HG03571 (cell line): ENCODE measurements around the gene FBN2.
"Not testable (repeated sequence)": the region's sequence is repeated elsewhere in the genome, so short reads cannot be mapped to it uniquely, and the experiment has no call there.

Source experiments
- ATAC-seq: cut with Tn5 transposase; IDR thresholded peaks from one replicate; pipeline ENCODE4 v1.9.1; 2021; ENCODE audit not compliant: unreplicated experiment

The FBN2 gene

DNA sequence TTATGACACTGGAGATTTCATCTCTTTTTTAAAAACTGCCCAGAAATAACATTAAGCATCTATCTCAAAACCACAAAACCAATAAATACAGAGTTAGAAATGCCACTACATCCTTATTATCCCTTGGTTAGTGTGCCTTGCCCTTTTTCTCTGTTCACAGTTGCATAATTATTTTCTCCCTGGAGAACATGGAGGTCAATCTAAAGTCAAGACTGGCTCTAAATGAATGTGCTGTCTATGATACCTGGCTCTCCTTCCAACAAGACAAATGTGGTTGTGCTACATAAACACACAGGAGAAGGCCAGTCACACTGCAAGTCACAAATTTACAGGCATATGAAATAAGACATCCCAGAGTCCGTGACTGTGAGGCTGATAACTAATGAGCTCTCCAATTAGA lies 2.8 kb downstream of the FBN2 start:
- no peak for ATAC-seq

DNA sequence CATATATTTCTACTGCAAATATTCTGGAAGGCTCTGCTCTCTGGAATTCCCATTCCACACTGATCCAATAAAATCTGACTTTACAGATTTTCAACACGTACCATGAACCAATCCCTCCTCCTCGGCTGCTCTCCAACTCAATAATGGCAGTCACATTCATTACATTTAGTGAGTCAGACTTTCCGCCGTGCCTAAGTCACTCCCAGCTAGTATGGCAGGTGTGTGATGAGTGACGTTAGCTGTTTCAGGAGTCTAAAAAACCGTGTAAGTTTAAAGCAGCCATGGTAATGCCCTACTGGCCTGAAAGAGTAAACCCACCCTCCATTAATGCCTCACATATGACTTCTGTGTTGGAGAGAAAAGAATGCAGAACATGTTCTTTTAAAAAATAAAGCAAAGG lies 3.3 kb downstream of the FBN2 start:
- ATAC-seq: no peak

DNA sequence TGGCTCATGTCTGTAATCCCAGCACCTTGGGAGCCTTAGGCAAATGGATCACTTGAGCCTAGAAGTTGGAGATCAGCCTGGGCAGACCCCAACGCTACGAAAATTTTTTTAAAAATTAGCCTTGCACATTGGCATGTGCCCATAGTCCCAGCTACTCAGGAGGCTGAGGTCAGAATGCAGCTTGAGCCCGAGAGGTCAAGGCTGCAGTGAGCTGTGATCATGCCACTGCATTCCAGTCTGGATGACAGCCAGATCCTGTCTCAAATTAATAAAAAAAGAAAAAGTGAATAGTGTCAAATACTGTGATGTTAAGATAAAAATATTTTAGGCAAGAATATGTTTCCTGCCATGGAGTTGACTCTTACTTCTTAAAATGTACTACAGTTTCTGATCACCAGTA lies 5.3 kb downstream of the FBN2 start:
- ATAC-seq: no peak

DNA sequence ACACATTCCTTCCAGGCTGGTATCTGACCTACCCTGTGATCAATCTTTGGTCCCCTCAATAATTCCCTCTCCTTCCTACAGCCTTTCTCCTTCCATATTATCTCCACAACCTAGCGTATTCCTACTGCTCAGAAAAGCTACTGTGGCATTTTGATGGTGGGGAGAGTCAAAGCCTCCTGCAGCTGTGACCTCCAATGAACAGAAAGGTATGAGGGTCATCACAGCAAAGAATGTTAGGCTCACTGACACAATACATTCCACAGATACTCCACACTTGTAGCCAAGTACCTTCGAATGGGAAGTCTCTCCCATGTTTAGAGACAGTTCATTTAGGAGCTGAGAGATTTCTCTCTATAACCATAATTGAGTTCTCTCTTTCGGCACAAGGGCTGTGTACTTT lies 5.9 kb downstream of the FBN2 start:
- ATAC-seq: no peak

DNA sequence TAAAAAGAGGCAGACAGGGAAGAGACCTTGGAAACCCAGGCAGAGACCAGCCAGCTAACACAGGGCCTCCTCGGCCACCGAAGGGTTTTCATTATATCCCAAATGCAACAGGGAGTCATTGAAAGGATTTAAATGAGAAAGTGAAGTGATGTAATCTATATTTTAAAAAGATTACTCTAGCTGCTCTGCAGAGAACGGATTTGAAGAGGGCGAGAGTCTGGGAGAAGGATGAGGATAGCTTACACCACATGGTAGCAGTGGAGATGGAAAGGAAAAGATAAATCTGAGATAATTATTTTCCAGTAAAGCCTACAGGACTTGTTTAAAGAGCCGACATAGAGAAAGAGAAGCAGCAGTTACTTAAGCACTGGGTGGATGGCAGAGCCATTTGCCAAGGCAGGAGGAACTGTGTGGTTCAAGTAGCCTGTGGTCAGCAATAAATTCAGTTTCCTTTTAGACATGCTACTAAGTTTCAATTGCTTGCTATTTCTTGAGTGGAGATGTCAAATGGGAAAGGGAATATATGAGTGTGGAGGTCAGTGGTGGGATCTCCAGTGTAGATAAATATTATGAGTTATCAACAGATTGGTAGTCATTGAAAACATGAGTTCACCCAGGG lies 9.3 kb downstream of the FBN2 start:
- ATAC-seq: no peak

DNA sequence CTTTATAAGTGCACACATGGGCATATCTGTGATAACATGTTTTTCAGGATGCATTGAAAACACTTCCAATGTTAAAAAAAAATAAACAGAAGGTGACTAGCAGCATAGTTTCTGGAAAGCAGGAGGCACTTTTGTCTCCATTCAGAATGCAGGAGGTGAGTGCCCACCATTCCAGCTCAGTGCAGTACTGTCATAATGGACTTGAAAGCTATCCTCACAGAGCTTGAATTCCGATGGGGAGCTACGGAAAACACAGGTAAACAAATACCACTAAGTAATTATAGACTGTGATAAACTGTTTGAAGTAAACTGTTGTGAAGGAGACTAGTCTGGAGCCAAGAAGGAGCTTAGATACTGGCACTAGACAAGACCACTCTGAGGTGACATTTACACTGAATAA lies 9.9 kb downstream of the FBN2 start:
- ATAC-seq: no peak

DNA sequence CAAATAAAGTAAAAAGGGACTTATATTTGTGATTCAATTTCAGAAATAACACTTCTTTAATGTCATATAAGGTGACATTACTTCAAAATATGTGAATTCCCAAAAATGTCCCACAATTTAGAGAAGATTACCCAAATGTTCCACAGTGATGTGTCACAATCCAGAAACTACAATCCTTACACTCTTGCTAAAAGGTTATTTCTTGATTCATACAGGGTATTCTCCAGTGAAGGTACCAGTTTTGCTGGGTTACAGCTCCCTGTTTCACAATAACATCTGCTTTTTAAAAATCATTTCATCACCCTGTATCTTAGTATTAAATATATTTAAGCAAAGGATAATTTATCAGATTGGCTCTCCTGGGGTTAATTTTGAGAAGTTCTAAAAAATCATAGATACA lies 11.0 kb downstream of the FBN2 start:
- ATAC-seq: no peak

DNA sequence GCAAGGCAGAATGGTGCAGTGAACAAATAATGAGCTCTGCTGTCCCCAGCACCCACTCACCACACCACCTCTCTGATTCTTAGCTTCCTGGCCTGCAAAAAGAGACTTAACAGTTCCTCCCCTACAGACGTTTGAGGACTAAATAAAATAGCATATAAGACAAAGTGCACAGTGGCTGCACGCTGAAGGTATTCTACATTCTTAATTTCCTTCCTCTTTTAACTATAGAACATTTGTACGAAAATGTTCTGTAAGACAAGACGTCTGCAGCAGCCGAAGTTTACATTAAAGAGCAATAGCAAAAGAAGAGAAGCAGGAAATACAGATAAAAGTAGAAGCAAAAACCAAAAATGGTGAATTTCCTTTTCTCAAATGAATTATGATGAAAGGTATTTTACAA lies 15.7 kb downstream of the FBN2 start:
- ATAC-seq: no peak

DNA sequence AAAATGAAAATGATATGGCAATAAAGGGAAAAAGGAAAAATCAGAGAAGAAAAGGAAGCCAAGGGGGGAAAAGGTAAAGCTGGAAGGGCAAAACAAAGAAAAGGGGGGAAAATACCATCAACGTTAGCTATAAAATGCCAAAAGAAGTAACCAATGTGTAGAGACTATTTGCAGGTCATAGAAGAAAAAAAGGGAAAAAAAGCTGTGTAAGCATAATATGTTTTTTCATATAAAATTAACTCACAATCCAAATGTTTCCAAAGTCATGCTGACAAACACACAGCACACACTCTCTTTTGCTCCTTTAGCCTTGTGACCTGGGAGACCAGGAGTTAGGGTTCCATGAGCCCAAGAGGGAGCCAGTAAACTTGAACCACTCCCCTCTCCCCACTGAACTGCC lies 18.2 kb downstream of the FBN2 start:
- ATAC-seq: no peak

DNA sequence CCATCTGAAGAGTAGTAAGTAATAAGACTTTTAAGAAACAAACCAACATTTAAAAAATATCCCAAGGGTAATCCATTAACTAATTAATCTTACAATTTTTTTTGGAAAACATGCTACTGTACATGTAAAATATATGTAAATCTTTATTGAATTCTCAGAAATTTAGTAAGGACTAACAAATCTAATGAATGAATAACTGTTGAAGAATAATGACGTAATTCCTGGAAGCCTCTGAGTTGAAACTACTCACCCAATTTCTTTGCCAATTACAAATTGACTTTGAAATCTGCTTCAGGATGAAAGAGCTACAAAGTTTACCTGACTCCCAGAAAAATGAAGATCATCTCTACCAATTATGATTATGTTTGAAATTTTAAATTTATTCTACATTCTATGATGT lies 21.1 kb downstream of the FBN2 start:
- ATAC-seq: no peak

DNA sequence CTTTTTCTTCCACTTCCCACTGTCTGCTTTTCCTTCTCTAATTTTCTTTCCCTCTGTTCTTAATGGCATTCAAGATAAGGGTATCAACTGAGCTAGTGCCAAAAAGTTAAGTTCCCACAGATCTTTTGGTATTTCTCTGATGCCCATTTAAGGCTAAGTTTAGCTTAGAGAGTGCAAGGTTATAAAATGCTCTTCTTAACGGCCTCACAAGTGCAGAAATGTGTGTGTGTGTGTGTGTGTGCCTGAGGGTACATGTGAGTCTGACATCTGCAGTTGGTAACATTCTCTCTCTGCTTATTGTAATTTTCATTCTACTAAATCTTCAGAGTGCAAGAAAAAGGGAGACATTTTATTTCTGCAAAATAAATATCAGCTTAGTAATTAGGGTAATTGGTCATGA lies 24.2 kb downstream of the FBN2 start:
- no peak for ATAC-seq

DNA sequence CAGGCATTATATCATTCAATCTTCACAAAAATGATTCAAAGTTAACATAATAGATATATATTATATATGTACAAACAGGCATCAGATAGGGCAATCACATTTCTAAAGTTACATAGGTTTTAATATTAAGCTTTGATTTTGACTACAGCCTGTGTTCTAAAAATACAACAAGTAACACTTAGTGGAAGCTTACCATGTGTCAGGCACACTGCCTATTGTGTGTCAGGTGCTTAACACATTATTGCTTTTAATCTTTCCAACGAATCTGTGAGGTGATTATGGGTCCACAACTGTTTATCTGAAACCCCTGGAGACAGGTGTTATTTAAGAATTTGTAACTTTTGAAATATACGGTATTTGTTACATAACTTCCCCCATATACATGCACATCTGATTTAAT lies 25.2 kb downstream of the FBN2 start:
- ATAC-seq: no peak

DNA sequence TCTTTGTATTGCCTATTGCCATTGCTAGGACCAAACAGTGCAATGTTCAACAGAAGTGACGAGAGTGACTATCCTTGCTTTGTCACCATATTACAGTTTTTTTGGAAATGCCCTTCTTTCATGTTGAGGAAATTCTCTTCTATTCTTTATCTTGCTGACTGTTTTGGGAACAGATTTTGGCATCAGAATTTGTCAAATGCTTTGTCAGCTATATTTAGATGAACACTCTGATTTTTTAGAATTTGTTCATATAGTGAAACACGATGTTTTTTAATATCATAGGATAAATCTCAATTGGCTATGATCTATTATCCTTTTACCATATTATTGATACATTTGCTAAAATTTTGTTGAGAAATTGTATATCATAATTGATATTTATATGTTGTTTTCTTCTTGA lies 31.4 kb downstream of the FBN2 start:
- no peak for ATAC-seq

DNA sequence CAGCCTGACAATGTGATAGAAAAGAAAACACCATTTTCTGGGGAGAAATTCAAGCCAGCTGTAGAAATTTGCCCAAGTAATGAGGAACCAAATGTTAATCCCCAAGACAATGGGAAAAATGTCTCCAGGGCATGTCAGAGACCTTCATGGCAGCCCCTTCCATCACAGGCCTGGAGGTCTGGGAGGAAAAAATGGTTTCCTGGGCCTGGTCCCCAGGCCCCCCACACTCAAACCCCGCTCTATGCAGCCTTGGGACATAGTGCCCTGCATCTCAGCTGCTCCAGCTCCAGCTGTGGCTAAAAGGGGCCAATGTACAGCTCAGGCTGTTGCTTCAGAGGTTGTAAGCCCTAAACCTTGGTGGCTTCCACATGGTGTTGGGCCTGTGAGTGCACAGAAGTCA lies 34.3 kb downstream of the FBN2 start:
- not testable (repeated sequence) for ATAC-seq

DNA sequence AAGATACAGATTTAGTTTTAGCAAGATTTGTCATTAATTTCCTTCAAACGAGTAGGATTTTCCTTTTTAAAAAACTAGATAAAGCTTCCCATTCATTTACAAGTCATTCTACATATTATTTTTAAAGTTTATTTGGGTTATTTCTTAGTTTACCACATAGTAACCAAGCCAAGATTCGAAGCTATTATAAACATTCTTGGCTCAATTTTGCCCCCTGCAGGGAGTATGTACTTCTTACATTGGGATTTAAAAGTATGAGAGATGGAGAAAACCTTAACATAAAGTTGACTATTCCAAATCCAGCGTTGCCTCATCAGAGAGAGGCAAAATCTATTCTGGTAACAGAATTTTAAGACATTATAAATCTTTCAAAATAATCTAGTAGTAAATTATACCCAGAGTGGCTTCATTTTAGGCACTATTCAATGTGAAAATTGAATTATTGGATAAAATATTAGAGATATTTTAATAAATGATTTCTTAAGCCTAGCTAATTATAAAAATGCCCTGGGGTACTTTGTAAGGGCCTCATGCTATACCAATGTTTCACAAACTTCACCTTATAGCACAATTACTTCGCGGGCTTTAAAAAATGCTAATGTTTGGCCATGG lies 39.1 kb downstream of the FBN2 start:
- ATAC-seq: no peak

DNA sequence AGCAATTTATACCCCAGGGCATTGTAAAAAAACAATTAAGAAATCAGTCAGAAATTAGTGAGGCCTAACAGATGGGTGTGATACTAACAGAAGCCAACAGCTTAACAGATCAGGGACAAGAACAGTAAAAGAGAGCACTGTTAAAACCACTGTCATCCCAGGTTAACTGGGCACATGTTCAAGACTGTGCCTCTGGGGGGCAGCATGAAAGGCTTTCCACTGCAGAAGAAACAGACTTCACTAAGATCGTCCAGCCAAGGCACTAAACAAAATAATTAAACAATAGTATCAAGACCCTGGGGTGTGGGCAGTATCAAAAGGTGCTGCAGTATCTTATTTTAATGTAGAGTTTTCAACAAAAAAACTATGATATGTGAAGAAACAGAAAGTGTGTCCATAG lies 43.5 kb downstream of the FBN2 start:
- no peak for ATAC-seq

DNA sequence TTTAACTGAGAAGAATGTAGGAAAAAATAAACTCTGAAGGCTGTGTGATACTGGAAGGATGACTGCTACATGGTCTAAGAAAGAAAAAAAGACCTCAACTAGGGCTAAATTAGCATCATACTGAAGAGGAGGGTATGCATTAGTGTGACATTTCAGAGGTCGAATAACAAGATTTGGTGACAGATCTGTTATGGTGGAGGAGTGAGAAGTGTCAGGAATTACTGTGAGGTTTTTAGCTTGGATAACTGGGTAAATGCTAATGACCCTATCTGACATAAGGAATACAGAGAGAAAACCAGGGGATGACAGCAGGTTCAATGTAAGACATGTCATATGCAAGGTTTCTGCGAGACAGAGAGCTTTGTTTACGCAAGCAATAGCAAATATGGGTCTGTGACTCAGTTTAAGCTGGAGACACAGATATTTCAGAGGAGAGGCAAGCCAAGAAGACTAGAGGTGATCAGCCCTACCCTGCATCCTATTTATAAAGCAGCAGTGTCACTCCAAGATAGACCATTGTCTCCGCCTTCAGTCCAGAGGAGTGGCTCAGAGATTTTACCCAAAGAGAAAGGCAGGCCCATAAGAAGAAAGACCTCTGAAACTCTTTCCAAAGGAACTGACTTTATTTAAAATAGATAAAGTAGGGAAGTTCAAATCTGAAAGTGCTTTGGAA lies 44.3 kb downstream of the FBN2 start:
- no peak for ATAC-seq

DNA sequence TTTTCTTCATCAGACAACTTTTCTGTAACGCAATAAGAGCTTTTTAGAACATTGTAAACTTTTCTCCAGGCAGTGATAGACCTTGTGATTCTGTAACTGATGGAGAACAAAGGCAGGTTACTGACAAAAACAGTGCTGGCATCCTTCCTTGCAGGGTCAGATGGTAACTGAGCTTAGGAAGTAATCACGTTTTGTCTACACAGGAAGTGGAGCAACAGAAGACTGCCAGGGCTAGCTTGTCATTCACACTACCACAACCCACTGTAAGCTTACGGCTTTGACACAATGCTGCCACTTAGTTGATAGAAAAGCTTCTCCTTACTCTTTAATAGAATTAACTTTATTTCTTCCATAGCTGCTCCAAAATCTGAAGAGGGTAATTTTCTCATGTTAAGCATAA lies 46.8 kb downstream of the FBN2 start:
- no peak for ATAC-seq

DNA sequence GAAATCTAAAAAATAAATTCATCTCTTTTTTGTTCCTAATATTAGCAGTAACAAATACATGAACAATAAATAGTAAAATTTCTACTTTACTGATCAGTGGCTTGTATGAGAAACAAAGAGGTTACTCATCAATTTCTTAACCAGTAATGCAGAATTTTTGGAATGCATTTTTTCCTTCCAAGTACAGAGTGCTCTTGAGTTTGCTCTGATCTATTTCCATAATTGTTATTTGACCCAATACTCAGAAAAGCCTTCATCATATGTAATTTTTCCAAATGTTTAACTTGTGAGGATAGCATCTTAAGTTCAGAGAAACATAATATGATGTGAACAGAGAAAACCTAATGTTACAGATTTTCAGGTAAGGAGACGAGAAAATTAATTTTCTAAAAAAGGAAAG lies 47.3 kb downstream of the FBN2 start:
- no peak for ATAC-seq

DNA sequence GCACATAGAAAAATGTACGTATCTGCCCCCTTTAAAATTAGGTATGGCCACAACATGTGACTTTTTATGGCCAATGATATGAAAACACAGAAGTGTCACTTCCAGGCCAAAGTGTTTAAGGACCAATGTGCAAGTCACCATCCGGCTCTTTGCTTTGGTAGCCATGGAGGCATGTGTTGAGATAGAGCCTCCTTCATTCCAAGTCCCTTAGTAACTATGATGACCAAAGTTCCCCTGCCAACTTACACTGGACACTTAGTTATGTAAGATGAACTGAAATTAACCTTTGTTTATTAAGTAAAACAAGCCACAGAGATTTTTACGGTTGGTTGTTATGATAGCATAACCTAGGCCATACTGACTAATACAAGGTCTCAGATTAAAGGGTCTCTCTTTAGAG lies 51.0 kb downstream of the FBN2 start:
- no peak for ATAC-seq

DNA sequence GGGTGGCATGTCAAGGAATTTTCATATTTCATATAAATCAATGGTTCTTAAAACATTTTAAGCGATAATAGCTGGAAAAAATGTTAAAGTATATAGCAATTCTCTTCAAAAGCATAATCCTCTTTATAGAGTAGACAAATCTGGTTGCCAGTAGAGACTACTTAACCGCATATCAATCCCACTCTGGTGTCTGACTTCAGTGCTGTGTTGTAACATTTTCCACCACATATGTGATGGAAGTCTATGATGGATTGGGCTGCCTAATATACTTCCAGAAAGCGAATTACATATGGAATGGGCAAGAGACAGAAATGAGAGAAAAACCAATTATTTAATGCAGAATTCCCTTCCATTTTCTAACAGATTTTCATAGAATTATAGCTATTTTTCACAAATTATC lies 54.3 kb downstream of the FBN2 start:
- no peak for ATAC-seq

DNA sequence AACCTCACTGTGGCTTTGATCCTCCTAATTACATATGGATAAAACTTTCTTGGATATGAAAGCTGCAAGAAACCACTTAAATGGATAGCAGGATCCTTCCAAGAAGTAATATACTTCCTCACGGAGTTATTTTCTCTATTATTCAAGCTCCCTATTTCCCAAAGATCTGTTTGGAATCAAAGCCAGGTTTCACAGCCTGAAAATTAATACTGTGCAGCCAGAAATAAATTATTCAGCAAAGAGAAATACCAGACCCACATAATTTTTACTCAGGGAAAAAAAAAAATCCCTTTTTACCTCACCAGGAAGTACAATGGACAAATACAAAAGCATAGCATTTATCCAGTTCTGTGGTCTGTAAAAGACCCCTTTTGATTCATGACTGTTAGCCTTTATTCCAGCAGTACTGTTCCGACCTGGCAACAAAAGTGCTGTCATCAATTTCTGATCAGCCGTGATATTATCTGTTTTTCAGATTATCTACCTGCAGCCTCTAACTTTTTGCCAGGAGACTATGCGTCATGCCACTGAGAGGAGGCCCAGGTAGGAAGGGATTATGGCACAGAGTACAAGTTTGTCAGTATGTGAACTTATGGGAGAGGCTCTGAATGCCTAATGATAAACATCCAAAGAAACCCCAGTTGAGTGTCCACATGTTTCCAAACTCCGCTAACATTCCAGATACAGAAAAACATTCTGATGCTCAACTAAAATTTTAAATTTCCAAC lies 57.0 kb downstream of the FBN2 start:
- no peak for ATAC-seq
